HG03097 (cell line): Measurements from ENCODE around the gene RAB14.

Source experiments
- ATAC-seq: cut with Tn5 transposase; IDR thresholded peaks from one replicate; pipeline ENCODE4 v1.9.1; 2021; ENCODE audit not compliant: unreplicated experiment, low FRiP score

RAB14 gene

DNA sequence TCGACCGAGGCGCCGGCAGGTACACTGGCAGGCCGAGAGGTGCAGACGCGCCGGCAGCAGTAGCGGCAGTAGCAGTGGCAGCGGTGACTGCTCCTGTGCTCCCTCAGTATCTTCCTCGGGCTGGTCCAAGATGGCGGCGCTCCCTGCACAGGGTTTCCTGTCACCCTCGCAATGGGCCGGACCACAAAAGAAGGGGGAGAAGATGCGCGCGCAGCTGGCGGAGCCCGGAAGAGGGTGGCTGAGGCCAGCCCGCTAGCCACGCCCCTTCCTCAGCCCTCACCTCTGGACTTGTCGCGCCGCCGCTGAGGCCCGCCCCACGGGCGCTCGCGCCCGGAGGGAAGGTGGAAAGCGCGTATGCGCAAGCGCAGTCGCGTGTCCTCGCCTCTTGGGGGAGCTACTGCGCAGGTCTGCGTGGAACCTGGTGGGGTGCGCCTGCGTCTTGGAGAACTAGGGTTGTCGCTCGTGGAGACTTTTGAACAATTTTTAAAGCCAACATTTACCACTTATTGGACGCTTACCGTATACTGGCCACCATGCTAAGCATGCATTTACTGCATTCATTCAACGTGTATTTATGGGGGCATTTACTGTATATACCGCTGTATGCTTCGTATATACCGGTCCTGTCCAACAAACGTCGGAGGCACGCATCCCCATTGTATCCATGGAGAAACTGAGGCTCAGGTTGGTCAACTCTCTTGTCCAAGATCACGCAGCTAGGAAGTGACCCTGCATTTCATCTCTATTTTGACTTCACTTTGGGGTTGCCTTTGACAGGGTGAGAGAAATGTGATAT lies at the start of gene RAB14:
Gene RAB14 (minus strand): TSS at position 132 of the 796 bp plus-strand sequence. CDS start 8,457 bp downstream, outside the sequence.
- peak; percentile 84 for ATAC-seq

GRCh38 chr9:121249563-121249962 lies 47.9 kb upstream of the RAB14 start:
- no peak for ATAC-seq

DNA sequence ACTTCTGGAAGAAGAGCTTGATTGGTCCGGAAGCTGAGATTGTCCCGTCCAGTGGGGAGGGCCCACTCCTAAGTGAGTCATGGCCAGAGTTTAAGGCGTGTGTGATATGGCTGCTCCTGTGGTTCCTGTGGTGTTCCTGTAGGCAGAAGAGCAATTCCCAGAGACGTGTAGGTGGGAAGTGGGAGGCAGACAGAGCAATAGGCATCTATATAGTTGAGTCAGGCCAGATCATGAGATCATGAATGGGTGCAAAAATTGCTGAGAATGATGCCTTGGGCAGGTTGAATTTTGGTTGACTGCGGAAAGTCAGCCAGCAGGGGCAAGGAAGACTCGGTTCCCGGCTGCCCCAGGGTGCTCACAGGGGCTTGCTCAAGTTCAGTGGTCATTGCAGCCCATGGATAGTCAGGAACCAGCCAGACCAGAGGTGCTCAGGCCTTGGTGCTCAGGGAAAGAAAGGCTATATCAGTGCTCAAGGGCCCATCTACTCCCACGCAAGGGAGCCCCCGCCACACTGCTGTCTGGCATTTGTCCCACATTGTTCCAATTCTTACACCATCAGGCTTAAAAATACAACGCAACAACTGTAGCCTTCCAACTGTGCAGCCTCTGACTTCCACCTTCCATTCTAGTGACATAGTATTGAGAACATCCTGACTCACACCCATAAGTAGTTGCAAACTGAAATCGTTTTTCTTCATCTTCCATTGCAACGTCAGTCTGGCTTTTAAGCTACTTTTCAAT lies 45.3 kb upstream of the RAB14 start:
- no peak for ATAC-seq

- ATAC-seq: no peak
These were observed 41.3 kb upstream of the RAB14 start for GRCh38 chr9:121242959-121243346.

- no peak for ATAC-seq
These were observed 40.7 kb upstream of the RAB14 start for GRCh38 chr9:121242219-121242958.

GRCh38 chr9:121240472-121241135 lies 38.9 kb upstream of the RAB14 start:
- ATAC-seq: no peak

- no peak for ATAC-seq
These were observed 38.2 kb upstream of the RAB14 start for GRCh38 chr9:121239851-121240250.

DNA sequence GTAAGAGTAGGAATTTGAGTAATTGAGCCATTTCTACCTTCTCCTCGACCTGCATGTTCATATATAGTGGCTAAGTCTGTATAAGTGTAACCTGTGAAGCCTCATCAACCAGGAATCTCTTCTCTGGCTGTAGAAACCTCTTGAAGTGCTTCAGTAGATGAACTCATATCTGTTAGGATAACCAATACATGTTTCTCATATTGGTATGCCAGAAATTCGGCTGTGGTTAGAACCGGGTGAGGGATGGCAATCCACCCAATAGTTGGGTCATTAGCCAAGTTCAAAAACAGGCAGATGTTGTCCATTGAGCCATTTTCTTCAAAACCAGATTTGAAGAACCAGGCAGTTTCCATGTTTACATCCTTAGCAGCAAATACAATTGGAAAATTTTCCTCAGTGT lies 37.4 kb upstream of the RAB14 start:
- ATAC-seq: no peak

GRCh38 chr9:121237916-121238315 lies 36.2 kb upstream of the RAB14 start:
- no peak for ATAC-seq

DNA sequence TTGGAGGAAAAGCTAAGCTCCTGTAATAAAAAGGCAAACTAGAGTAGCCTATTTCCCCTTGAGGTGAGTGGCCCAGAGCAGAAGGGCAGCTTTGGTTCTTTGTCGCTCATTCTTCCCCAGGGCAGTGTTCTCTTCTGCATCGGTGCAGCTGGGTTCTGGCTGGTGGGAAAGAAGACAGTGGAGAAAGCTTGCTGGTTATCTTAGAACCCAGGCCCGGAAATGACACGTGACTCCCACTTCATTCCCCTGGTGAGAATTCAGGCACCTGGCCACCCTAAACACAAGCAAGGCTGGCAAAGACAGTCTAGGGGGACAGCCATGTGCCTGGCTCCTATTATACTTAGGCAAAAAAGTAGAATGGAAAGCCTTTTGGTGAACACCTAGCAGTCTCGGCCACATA lies 33.8 kb upstream of the RAB14 start:
- ATAC-seq: no peak

GRCh38 chr9:121234832-121235161 lies 33.1 kb upstream of the RAB14 start:
- no peak for ATAC-seq

DNA sequence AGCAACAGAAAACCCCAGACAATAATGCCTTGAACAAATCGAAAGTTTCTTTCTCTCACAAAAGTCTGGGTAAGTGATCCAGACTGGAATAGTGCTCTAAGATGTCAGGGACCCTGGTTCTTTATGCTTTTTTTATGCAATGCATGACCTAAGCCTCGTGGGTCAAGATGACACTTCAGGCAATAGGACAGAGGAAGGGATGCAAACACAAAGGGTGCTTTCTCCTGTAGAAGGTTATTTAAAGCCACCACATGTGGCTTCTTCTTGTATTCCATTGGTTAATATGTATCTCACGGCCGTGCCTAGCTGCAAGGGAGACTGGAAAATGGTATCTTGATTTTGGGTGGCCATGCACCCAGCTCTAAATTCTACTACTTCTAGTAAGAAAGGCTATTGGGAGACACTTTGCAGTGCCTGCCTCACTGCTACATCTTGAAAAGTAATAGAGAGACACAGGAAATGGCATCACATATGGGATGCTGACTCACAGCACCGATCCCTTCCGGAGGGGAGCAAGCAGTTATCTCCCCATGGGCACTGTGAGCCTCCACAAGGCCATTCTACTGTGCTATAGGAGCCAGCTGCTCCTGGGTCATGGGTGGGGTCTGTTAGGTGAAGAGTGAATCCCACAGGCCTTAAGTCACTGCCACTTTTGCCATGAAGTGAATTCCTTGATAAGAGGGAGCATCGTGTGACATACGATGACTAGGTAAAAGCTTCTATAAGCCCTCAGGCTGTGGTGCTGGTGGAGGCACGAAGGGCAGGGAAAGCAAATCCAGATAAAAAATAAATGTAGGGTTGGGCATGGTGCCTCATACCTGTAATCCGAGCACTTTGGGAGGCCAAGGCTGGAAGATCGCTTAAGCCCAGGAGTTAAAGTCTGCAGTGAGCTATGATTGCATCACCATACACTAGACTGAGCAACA lies 32.5 kb upstream of the RAB14 start:
- ATAC-seq: no peak

DNA sequence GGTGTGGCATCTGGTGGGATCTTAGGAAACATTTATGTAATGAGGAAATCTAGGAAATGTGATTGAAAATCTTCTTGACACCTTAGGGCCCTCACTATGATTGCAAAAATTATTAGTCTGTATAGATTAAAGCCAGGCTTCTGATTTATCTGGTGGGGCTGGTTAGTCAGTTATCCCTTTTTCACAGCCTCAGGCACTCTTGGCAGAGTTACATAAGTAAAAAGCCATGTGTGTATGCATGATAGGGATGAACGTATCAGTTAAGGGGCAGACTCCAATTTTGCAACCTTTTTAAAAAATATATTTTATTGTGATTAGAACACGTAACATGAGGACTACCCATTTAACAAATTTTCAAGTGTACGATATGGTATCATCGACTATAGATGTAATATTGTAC lies 30.6 kb upstream of the RAB14 start:
- no peak for ATAC-seq

GRCh38 chr9:121230256-121230655 lies 28.6 kb upstream of the RAB14 start:
- ATAC-seq: no peak

GRCh38 chr9:121227862-121228261 lies 26.2 kb upstream of the RAB14 start:
- ATAC-seq: no peak

DNA sequence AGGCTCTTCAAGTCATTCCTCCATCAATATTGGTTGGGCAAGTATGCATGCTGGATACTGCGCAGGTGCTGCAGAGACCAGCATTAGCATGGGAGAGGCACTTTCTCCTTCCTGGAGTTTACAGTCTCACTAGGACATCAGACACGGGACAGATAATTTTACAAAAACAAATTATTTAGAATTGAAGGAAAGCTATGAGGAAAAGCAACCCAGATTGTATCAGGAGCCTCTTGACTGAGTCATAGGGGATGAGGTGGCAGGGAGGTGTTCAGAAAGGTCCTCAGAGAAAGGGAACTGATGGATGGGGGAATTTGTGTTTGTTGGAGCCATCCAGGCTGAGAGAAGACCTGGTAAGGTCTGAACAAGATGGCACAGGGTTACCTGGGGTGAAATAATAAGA lies 24.5 kb upstream of the RAB14 start:
- ATAC-seq: no peak

DNA sequence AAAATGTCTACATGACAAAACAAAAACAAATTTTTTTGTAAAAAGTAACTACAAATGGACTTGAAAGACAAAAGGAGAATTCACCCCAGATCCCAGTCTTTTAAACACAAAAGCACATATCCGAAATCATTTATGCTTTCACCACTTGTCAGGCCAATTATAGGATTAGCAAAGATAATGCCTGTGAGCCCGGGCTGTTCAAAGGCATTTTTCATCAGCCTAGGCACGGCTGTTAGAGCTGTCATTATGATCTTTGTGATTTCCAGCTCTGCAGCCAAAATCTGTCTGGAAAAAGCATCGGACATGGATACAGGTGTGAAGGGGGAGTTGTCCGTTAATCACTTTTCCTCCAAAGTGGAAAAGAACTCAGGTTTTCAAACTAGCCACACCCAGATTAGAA lies 23.6 kb upstream of the RAB14 start:
- no peak for ATAC-seq

DNA sequence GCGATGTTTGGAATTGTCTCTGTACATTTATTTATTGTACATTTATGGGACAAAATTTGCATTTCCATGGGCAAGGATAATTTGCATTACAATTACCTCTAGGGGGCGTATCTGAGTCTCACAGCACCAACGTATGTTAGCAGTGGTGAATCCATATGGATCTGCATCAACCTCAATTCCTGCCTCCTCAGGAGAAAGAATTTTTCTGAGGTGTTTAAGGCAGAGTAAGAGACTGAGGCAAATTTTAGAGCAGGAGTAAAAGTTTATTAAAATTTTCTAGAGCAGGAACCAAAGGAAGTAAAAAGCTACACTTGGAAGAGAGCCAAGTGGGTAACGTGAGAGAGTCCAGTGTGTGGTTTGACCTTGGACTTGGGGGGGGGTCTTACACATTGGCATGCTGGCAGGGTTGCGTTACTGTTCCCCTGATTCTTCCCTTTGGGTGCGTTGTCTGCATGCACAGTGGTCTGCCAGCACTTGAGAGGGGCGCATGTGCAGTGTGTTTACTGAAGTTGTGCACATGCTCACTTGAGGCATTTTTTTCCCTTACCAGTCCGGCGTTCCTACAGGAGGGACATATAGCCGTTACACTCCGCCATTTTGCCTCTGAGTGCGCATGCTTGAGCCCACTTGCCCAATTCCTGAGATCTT lies 21.0 kb upstream of the RAB14 start:
- no peak for ATAC-seq

DNA sequence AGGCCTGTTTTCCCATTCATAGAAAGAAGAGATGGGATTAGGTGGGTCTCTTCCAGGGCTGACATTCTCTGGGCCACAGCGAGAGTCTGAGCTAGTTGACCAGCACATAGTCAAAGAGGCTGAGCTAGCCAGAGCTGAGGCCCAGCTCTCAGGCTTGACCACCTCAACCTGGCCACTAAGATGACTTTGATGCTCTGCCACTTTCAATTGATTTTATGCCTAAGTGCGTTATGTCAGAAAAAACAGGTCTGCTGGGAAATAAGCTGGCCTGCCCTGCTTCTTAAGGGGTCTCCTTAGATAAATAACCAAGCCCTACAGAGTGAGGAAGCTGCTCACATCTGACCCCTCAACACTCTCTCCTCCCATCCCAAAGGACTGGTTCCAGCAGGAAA lies 20.0 kb upstream of the RAB14 start:
- ATAC-seq: no peak
